ENCODE data around the gene ZNF627. TPM values are rescaled to one million over a fixed set of nuclear protein-coding genes. Genes with fewer than 3 reads are reported as not detected.
"Not testable (repeated sequence)": the region's sequence is repeated elsewhere in the genome, so short reads cannot be mapped to it uniquely, and the experiment has no call there.

The ZNF627 gene
- total RNA-seq, 2 donors from 2014 or later = 4.6 to 8.8 TPM

GRCh38 chr19:11624069-11624463 is 26.8 kb downstream of the ZNF627 start:
- peak overlapping the region in 3 of 4 donors; percentile 6 to 39 (median 19) for H3K27ac ChIP-seq
- peak; percentile 47 for ATAC-seq
- intact Hi-C loops (cut with DNase I) = no loop called here

DNA sequence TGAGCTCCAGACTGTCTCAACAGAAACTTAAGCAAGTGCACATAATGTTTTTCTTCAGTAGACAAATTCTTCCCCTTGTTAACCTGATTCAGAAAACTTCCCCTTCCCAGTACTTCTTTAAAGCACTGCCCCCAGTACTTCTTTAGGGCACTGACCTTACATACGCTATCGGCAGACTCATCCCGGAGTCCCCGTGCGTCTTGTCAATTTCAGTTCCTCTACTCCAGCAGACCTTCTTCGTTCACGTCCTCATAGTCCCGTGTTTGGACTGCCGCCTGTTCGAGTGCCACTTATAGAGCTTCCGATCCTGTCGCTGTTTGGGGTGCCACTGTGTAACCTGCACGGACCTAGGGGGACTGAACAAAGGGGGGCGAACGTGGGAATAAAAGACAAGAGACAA is 29.0 kb downstream of the ZNF627 start:
- DNase-seq = peak in 1 of 4 donors; percentile 36
- Histone ChIP-seq H3K4me1 (peaks cover 19% of the 10 kb centered on the region), H3K36me3 (replicated peaks in 1 of 2; ENCODE audit: insufficient read depth in 1 of 2, low read depth in 2 of 2) (no peaks in the 10 kb centered on the region), H3K27ac (no peak overlapping the region), H3K27me3 (no peaks in the 10 kb centered on the region), H3K4me3 (no peak overlapping the region), H3K9me3 (no peaks in the 10 kb centered on the region)
- ATAC-seq = no peak
- intact Hi-C loops (cut with DNase I) = no loop called here
- 74 to 75% methylated on average over 15 of the region's 15 CpGs for WGBS, 2 donors
- TF ChIP-seq CTCF (IDR thresholded peaks at IDR 0.05) (no peak), POLR2A (IDR thresholded peaks at IDR 0.05) (no peak)

More at GRCh38 chr19:11624069-11624463, 26.8 kb downstream of the ZNF627 start:
- Histone ChIP-seq H3K9me3 (no peaks in the 10 kb centered on the region), H3K36me3 (replicated peaks in 1 of 2; ENCODE audit: insufficient read depth in 1 of 2, low read depth in 2 of 2) (peaks cover 0 to 6% of the 10 kb centered on the region in 2 donors), H3K27me3 (no peaks in the 10 kb centered on the region), H3K4me3 (no peak overlapping the region), H3K4me1 (peaks cover 19% of the 10 kb centered on the region)
- WGBS, 2 donors = 19 to 28% methylated on average over 4 of the region's 4 CpGs
- TF ChIP-seq POLR2A (IDR thresholded peaks at IDR 0.05) (no peak), CTCF (IDR thresholded peaks at IDR 0.05) (no peak)
- peak in 1 of 4 donors; percentile 7 for DNase-seq

GRCh38 chr19:11633223-11633622 is 35.9 kb downstream of the ZNF627 start:
- no peaks in the 10 kb centered on the region for H3K27me3 ChIP-seq
- no peak overlapping the region for H3K4me3 ChIP-seq
- TF ChIP-seq CTCF (IDR thresholded peaks at IDR 0.05) = no peak
- TF ChIP-seq POLR2A (IDR thresholded peaks at IDR 0.05) = no peak
- no peaks in the 10 kb centered on the region for H3K4me1 ChIP-seq
- WGBS, 2 donors = 80 to 81% methylated on average over 7 to 9 of the region's 9 CpGs
- no peak overlapping the region for H3K27ac ChIP-seq
- H3K36me3 ChIP-seq (replicated peaks in 1 of 2; ENCODE audit: insufficient read depth in 1 of 2, low read depth in 2 of 2) = no peaks in the 10 kb centered on the region
- H3K9me3 ChIP-seq = no peaks in the 10 kb centered on the region
- intact Hi-C loops (cut with DNase I) = no loop called here
- DNase-seq = no peak
- ATAC-seq = no peak

GRCh38 chr19:11634018-11634662 is 36.9 kb downstream of the ZNF627 start:
- H3K4me1 ChIP-seq; H3K9me3 ChIP-seq; ATAC-seq; H3K4me3 ChIP-seq; DNase-seq; H3K27ac ChIP-seq; intact Hi-C loops (cut with DNase I); H3K36me3 ChIP-seq (replicated peaks in 1 of 2; ENCODE audit: insufficient read depth in 1 of 2, low read depth in 2 of 2); H3K27me3 ChIP-seq: not testable (repeated sequence)
- WGBS, 2 donors = 86 to 96% methylated on average over 3 of the region's 3 CpGs

GRCh38 chr19:11639245-11639601 is 41.9 kb downstream of the ZNF627 start:
- H3K4me1 ChIP-seq = peaks cover 3% of the 10 kb centered on the region
- no peaks in the 10 kb centered on the region for H3K9me3 ChIP-seq
- no peak for TF ChIP-seq CTCF (IDR thresholded peaks at IDR 0.05)
- no peak for TF ChIP-seq POLR2A (IDR thresholded peaks at IDR 0.05)
- WGBS, 2 donors = 2 to 3% methylated on average over 4 to 7 of the region's 7 CpGs
- H3K27me3 ChIP-seq = no peaks in the 10 kb centered on the region
- intact Hi-C loops (cut with DNase I) = no loop called here
- no peaks in the 10 kb centered on the region for H3K36me3 ChIP-seq (replicated peaks in 1 of 2; ENCODE audit: insufficient read depth in 1 of 2, low read depth in 2 of 2)
- ATAC-seq (peak; percentile 16), DNase-seq (no peak)
- H3K27ac ChIP-seq = no peak overlapping the region
- peak overlapping the region in 1 of 2 donors; percentile 17 for H3K4me3 ChIP-seq
